ENCODE results near the gene GADD45B. TPM values are rescaled to one million over a fixed set of nuclear protein-coding genes. Genes with fewer than 3 reads are reported as not detected.

The GADD45B gene
- polyA plus RNA-seq, 1 donor from 2014 or later = not detected

DNA sequence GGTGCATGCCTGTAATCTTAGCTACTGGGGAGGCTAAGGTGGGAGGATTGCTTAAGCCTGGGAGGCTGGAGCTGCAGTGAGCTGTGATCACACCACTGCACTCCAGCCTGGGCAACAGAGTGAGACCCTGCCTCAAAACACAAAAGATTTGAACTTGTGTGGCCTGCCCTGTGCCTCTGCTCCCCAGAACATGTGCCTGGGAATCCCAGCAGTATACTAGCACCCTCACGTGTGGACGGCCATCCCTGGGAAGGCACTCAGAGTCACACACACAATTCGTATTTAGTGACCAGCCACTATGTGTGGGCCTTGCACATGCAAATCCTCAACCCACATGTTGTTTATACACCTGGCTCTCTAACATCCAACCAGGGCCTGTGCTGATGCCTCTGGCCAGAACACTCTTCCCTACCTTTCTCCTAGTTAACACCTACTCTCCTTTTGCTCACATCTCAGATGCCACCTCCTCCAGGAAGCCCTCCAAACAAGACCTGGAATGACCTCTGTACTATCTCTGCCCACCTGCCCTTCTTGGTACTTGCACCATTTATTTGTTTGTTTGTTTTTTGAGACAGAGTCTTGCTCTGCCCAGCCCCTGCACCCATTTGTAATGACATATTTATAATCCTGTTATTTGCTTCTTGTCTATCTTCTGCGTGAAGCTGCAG lies 7.7 kb downstream of the GADD45B start:
- Histone ChIP-seq H3K9me2 (ENCODE audit: insufficient read depth, low read length) (no peaks in the 10 kb centered on the region), H3K27me3 (ENCODE audit: insufficient read depth, low read depth, low read length) (peaks cover 41% of the 10 kb centered on the region), H3K36me3 (ENCODE audit: insufficient read depth, low read length) (no peaks in the 10 kb centered on the region)

GRCh38 chr19:2484178-2484937 lies 8.4 kb downstream of the GADD45B start:
- H3K9ac ChIP-seq (ENCODE audit: low read length) = no peak overlapping the region
- peaks cover 3% of the 10 kb centered on the region for H3K9me3 ChIP-seq (ENCODE audit: low read length)
- H3K79me2 ChIP-seq (replicated peaks; ENCODE audit: insufficient read depth, low read length) = no peaks in the 10 kb centered on the region
- H4K20me1 ChIP-seq (ENCODE audit: insufficient read depth) = no peaks in the 10 kb centered on the region
- H3K4me2 ChIP-seq (ENCODE audit: low read length) = no peak overlapping the region
- H2AFZ ChIP-seq (ENCODE audit: low read depth, low read length) = no peak overlapping the region
- H3K27me3 ChIP-seq (ENCODE audit: insufficient read depth, low read depth, low read length) = peaks cover 41% of the 10 kb centered on the region
- TF ChIP-seq EZH2 (IDR thresholded peaks at IDR 0.05; ENCODE audit: borderline replicate concordance, insufficient read depth, low read length, poor library complexity, severe bottlenecking) = no peak
- no peak for TF ChIP-seq TAF1 (IDR thresholded peaks at IDR 0.05; ENCODE audit: low read depth)
- TF ChIP-seq MXI1 (conservative IDR thresholded peaks at IDR 0.05; ENCODE audit: poor library complexity, severe bottlenecking) = no peak
- TF ChIP-seq RAD21 (conservative IDR thresholded peaks at IDR 0.05) = no peak
- TF ChIP-seq, protein P1, sequence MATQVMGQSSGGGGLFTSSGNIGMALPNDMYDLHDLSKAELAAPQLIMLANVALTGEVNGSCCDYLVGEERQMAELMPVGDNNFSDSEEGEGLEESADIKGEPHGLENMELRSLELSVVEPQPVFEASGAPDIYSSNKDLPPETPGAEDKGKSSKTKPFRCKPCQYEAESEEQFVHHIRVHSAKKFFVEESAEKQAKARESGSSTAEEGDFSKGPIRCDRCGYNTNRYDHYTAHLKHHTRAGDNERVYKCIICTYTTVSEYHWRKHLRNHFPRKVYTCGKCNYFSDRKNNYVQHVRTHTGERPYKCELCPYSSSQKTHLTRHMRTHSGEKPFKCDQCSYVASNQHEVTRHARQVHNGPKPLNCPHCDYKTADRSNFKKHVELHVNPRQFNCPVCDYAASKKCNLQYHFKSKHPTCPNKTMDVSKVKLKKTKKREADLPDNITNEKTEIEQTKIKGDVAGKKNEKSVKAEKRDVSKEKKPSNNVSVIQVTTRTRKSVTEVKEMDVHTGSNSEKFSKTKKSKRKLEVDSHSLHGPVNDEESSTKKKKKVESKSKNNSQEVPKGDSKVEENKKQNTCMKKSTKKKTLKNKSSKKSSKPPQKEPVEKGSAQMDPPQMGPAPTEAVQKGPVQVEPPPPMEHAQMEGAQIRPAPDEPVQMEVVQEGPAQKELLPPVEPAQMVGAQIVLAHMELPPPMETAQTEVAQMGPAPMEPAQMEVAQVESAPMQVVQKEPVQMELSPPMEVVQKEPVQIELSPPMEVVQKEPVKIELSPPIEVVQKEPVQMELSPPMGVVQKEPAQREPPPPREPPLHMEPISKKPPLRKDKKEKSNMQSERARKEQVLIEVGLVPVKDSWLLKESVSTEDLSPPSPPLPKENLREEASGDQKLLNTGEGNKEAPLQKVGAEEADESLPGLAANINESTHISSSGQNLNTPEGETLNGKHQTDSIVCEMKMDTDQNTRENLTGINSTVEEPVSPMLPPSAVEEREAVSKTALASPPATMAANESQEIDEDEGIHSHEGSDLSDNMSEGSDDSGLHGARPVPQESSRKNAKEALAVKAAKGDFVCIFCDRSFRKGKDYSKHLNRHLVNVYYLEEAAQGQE (IDR thresholded peaks at IDR 0.05; ENCODE audit: borderline replicate concordance) = no peak
- no peak for TF ChIP-seq POLR2AphosphoS5 (IDR thresholded peaks at IDR 0.05)
- TF ChIP-seq SMC3 (conservative IDR thresholded peaks at IDR 0.05; ENCODE audit: poor library complexity) = no peak
- no peak for TF ChIP-seq EP300 (conservative IDR thresholded peaks at IDR 0.05; ENCODE audit: poor library complexity, severe bottlenecking)
- no peak for TF ChIP-seq CTCF (IDR thresholded peaks at IDR 0.05; ENCODE audit: poor library complexity, severe bottlenecking)
- no peaks in the 10 kb centered on the region for H3F3A ChIP-seq (ENCODE audit: insufficient read depth, low read length, poor library complexity, severe bottlenecking)
- no peak overlapping the region for H3K4me3 ChIP-seq (ENCODE audit: low read length)
- no peak overlapping the region for H3K27ac ChIP-seq (ENCODE audit: low read length)
- no peaks in the 10 kb centered on the region for H3K9me2 ChIP-seq (ENCODE audit: insufficient read depth, low read length)
- no peaks in the 10 kb centered on the region for H3K36me3 ChIP-seq (ENCODE audit: insufficient read depth, low read length)

More for the DNA sequence above, 7.7 kb downstream of the GADD45B start:
- TF ChIP-seq RAD21 (conservative IDR thresholded peaks at IDR 0.05) (no peak), EP300 (conservative IDR thresholded peaks at IDR 0.05; ENCODE audit: poor library complexity, severe bottlenecking) (no peak), SMC3 (conservative IDR thresholded peaks at IDR 0.05; ENCODE audit: poor library complexity) (no peak)
- Histone ChIP-seq H2AFZ (ENCODE audit: low read depth, low read length) (no peak overlapping the region), H3K9ac (ENCODE audit: low read length) (no peak overlapping the region), H3F3A (ENCODE audit: insufficient read depth, low read length, poor library complexity, severe bottlenecking) (no peaks in the 10 kb centered on the region), H3K4me2 (ENCODE audit: low read length) (no peak overlapping the region), H3K79me2 (replicated peaks; ENCODE audit: insufficient read depth, low read length) (no peaks in the 10 kb centered on the region), H3K9me3 (ENCODE audit: low read length) (peaks cover 3% of the 10 kb centered on the region), H3K4me3 (ENCODE audit: low read length) (no peak overlapping the region), H4K20me1 (ENCODE audit: insufficient read depth) (no peaks in the 10 kb centered on the region), H3K27ac (ENCODE audit: low read length) (no peak overlapping the region)

All from neural cell (in vitro differentiated cells).